Hematopoietic multipotent progenitor cell treated with erythropoietin and hydrocortisone succinate and interleukin-3 and kit ligand, for 15 days (in vitro differentiated cells): Measurements from ENCODE around the gene SMIM32.

ENCODE experiments used
- DNase-seq: peaks from one replicate; pipeline ENCODE4 v3.0.0-alpha.2; 2015; ENCODE audit warnings: low spot score

The SMIM32 gene

DNA sequence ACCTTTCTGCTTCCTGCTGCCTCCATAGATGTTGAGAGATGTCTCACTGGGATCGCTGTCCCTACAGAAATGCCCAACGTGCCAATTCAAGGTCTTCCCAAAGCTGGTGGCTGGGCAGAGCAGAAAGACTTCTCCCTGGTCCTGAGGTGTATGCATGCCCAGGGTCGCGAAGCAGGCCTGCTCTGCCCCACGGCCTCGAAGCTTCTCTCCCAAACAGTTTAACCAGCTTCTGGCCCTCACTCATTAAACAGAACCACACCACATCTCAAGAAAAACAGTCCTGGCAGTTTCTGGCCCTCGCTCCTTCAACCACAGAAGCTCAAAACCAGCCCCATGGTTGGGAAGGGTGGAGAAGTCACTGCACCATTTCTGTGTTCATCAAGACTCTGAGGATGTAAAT is 14.7 kb upstream of the SMIM32 start:
- no peak for DNase-seq

DNA sequence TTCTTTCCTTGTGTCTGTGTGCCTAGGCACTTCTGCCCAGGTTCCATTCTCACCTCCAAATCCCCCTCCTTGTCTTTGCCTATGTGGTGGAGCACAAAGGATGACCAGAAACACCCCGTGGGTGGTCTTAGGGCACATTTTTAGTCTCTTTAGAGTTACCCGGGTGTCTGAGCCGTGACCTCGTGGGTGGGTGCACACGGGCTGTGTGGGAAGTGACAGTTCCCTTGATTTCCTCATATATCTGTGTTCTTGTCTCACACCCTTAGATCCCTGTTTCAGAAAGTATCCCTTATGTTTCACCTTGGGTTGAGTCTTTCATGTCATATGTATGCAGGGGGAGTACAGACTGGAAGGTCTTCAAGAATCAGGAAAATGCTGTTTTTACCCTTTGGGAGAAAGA is 13.4 kb upstream of the SMIM32 start:
- DNase-seq = no peak

GRCh38 chr5:136205941-136206340 is 13.0 kb upstream of the SMIM32 start:
- no peak for DNase-seq

DNA sequence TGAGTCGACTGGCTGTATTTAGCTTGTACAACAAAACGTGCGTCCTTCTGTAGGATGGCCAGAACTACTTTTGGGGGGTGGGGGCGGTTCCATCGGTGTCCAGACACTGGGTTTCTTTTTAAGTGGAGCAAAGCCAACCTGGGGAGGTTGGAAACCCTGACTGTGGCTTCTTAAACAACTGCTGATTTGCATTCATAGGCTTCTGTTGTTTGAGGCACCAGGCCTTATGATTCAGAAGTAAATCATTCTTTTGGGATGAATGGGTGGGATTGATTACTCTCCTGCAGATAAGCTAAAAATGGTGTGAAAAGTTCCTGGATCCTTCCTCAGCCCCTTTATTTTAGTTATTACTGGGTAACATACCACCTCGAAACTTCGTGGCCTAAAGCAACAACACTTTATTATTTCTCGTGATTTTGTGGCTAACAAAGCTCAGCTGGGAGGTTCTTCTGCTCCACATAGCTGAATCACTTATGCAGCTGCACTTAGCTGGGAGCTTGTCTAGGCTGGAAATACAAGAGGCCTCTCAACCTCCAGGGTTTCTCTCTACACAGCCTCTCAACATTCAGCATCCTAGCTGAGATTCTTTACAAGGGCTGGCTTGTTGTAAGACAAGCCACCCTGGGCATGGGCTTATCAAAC is 12.2 kb upstream of the SMIM32 start:
- DNase-seq = no peak

DNA sequence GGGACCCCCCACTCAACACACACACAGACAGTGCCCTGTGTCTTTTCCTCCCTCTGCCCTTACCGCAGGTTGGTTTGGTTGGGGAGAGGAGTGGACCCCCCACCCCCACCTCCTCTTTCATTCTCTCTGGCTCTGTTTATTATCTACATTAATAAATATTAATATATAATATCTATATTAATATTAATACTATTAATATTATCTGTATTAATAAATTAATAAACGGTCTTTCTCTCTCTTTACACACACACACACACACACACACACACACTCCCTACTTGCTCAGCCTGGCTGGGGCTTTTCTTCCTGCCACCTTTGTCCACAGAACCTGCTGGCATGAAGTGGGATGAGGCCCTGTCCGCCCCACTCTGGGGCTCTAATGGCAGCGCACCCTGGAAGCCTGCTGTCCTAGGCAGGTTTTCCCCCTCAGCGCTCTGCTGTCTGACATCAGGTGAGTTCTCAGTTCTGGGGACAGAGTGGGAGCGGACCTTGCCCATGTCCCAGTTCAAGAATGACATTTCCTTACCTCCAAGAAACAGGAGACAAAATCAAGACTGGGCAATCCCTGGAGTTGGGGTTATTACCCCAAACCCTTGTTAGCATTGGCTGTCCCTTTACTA is 10.5 kb upstream of the SMIM32 start:
- no peak for DNase-seq

- no peak for DNase-seq
These were observed 9.7 kb upstream of the SMIM32 start for GRCh38 chr5:136202469-136203205.

- no peak for DNase-seq
These were observed 8.9 kb upstream of the SMIM32 start for GRCh38 chr5:136201870-136202269.

DNA sequence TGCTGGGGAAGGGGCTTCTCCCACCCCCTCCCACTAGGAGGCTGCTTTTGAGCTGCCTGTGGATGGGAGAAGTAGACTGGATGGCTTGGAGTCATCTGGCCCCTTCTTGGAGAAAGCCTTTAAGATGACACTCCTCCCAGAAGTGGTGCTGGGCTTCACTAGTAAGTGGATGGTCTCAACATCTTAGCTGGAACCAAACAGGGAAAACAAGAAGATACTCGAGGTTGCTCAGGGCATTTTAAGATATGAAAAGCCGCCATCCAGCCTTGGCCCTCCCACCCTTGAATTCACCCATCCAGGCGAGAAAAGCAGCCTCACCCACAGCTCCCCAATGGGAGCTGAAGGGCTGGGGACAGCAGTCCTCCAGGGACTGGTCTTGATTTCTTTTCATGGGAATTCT is 7.8 kb upstream of the SMIM32 start:
- no peak for DNase-seq

DNA sequence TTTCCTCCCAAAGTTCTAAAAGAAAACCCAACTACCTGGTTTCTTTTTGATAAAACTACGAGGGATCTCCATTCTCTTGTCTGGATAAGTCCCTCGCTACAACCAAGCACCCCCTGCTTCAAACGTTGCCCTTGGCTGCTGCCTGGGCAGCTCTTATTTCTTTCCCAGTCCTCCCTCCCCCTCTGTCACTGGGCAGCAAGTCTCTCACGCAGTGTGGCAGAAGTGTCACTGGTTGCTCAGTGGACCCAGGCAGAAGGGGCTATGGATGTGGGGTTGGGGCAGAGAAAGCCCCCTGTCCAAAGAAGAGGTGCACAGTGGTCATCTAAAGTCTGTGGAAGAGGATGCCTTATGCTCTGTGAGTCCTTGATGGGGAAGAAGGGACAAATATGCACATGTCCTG is 7.2 kb upstream of the SMIM32 start:
- no peak for DNase-seq

GRCh38 chr5:136199408-136199807 is 6.4 kb upstream of the SMIM32 start:
- no peak for DNase-seq

GRCh38 chr5:136198453-136198852 is 5.5 kb upstream of the SMIM32 start:
- no peak for DNase-seq

- no peak for DNase-seq
These were observed 4.6 kb upstream of the SMIM32 start for GRCh38 chr5:136197462-136198142.

GRCh38 chr5:136195971-136196820 is 3.2 kb upstream of the SMIM32 start:
- DNase-seq = no peak

DNA sequence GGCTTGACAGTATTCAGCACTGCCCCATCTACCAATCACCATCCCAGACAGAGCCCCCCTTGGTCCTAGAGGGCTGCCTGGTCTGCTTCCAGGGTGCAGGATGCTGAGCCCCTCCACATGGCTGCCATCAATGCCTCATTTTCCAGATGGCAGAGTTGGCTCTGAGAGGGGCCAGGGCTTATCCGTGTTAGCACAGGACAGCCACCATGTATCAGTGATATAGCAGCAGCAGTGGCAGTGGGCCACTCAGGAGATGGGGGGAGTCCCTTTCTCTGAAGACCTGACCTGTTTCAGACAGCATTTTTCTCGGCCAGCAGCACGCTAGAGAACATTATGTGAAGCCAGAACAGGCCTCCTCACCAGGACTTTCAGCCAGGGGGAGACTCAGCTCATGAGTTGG is 1.6 kb upstream of the SMIM32 start:
- DNase-seq = no peak

DNA sequence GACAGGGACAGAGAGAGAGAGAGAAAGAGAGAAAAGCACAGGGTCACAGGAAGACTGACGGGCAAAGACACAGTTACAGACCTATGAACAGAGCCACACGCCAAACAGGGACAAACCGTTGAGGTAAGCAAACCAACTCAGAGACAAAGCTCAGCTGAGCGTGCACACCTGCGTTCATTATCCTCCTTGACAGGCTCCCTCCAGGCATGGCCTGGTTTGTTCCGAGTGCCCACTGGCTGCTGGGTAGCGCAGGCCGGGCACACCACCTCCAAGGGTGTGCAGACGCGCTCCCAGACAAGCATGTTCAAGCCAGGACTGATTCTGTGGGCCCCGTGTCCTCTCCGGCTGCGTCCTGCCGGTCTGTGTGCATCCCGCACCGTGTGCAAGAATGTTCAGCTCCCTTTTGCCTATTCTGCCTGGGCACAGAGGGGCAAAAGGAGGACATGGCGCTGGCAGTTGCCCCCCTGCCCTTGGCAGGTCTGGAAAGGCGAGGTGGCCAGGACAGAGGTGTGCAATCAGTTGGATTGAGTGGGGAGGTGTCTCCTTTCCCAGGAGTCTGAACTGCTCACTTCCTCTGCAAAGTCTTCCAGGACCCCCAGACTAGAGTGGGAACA is 467 bp upstream of the SMIM32 start:
- no peak for DNase-seq

DNA sequence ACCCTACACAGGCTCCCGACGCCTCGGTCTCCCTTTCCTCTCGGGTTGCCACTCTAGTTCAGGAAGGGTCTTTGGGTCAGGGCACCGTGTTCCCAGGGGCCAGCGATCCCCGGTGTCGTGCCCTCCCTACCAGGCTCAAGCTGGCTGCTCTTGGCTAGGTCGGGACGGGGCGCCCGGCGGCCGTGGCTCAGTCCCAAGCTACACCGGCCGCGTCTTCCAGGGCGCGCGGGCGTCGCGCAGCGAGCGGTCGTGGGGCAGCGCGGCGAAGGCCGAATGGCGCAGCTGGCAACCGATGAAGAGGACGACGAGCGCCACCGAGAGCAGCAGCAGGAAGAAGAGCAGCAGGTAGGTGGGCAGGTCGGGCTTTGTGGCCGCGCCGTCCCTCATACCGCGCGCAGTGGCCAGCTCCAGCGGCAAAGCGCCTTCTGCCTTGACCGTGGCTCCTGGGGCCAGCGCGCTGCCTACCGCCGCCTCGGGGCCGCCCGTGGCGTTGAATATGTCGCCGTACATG is 892 bp downstream of the SMIM32 start:
- no peak for DNase-seq

DNA sequence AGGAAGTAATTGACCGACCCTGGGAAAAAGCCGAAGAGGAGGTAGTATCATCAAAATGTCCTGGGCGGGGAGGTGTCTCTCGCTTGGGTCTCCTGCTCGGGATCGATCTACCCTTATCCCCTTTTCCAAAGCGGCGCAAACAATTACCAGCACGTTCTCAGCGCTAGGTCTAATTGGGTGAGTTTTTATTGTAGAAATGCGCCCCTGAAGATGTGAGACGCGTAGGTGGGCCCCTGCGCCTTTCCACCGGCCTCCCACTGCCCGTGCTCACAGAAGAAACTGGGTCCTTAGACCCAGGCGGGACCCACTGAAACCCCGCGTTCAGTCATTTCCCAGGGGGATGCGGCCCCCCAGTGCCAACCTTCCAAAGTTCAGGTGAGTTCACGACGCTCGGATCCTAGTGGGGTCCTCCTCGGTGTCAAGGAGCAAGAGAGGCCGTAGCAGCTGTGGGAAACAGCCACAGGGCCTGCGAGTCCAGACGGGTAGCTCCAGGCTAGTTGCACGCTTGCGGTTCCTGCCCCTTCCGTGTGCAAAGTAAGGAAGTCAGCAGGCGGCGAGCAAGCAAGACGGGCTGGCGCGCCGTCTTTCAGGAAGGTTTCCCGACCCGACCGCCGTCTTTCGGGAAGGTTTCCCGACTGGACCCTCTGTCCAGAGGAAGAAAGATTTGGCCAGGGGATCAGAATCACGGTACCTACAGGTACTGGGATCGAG is 1.5 kb downstream of the SMIM32 start:
- no peak for DNase-seq

GRCh38 chr5:136190904-136191303 is 2.1 kb downstream of the SMIM32 start:
- DNase-seq = no peak

DNA sequence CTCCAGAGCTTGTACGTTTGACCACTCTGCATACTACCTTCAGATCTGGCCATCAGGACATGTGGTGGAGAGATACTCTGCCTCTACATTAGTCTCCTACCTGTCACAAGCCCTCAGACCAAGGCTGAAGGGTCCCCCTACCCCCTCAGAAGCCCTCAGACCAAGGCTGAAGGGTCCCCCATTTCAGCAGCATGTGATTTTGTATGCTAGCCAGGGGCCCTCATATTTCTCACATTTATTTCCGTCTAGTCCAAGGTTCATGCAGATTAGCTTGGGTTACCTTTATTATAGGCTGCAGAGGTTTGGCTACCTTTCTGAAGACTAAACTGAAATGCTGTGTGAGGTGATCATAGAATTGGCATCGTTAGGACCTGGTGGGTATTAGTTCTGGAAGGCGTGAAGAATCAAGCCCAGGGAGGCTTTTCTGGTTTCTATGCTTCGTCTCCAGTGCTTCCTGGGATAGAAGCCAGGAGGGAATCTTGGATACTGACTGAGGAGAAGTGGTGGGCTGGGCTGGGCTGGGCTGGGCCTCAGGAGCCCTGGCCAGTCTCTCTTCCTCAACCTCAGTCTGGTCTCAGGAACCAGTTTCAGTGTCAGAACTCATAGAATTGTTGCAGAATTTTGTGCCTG is 2.8 kb downstream of the SMIM32 start:
- DNase-seq = no peak

DNA sequence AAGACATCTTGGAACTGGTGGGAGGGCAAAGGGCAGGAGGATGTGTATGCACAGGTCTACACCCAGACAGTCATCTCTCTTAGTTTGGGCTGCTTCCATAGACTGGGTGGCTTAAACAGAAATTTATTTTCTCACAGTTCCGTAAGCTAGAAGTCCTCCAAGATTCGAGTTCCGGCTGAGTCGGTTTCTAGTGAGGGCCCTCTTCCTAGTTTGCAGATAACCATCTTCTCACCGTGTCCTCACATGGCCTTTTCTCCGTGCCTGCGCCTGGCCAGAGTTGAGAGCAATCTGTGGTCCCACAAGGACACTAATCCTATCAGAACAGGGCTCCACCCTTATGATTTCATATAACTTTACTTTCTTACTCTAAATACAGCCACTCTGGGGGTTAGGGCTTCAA is 4.1 kb downstream of the SMIM32 start:
- DNase-seq = no peak
